Mesenchymal stem cell (in vitro differentiated cells and primary cell): Measurements from ENCODE around the gene ARHGAP15.

Experiments
- DNase-seq: peaks from one replicate; pipeline ENCODE4 v3.0.0-alpha.2; 2013
- H2AFZ ChIP-seq: one replicate; pipeline ENCODE4 v1.6.1; 2013; ENCODE audit warnings: low read depth, mild to moderate bottlenecking, control low read depth, inconsistent platforms, low read length, moderate library complexity
- H2AK5ac ChIP-seq: 2 replicates; pipeline ENCODE4 v1.6.1; 2013; ENCODE audit warnings: low read length, moderate library complexity, mild to moderate bottlenecking, inconsistent platforms; ENCODE audit not compliant: severe bottlenecking
- H2BK120ac ChIP-seq: one replicate; pipeline ENCODE4 v1.6.1; 2013; ENCODE audit warnings: low read depth, mild to moderate bottlenecking, inconsistent platforms, low read length, moderate library complexity
- H2BK12ac ChIP-seq, 2 experiments: one replicate each; pipeline ENCODE4 v1.6.1; 2013; ENCODE audit warnings: inconsistent platforms in 2 of 2, low read length in 2 of 2, mild to moderate bottlenecking in 2 of 2, moderate library complexity in 2 of 2, control low read depth in 1 of 2
- H2BK15ac ChIP-seq: one replicate; pipeline ENCODE4 v1.6.1; 2013; ENCODE audit warnings: mild to moderate bottlenecking, low read depth, inconsistent platforms; ENCODE audit not compliant: poor library complexity, severe bottlenecking
- H2BK5ac ChIP-seq: 2 replicates; pipeline ENCODE4 v1.6.1; 2013; ENCODE audit warnings: low read depth, mild to moderate bottlenecking, low read length, control low read depth, inconsistent platforms; ENCODE audit not compliant: poor library complexity, severe bottlenecking
- H3K14ac ChIP-seq, 2 experiments: one replicate each; pipeline ENCODE4 v1.6.1; 2013; ENCODE audit warnings: inconsistent platforms in 2 of 2, low read length in 2 of 2, control low read depth in 1 of 2, mild to moderate bottlenecking in 1 of 2, moderate library complexity in 1 of 2
- H3K18ac ChIP-seq, 2 experiments: one replicate each; pipeline ENCODE4 v1.6.1; 2013; ENCODE audit warnings: inconsistent platforms in 2 of 2, low read length in 2 of 2, control low read depth in 1 of 2, low read depth in 1 of 2, mild to moderate bottlenecking in 1 of 2
- H3K23ac ChIP-seq, 2 experiments: one replicate each; pipeline ENCODE4 v1.6.1; 2013; ENCODE audit warnings: inconsistent platforms in 2 of 2, low read length in 2 of 2, mild to moderate bottlenecking in 2 of 2, moderate library complexity in 2 of 2, control low read depth in 1 of 2
- H3K27ac ChIP-seq: 2 replicates; pipeline ENCODE4 v1.5.1; 2013; ENCODE audit warnings: mild to moderate bottlenecking, moderate library complexity, low read length, control low read depth, inconsistent platforms; ENCODE audit not compliant: poor library complexity, severe bottlenecking
- H3K27me3 ChIP-seq, 2 experiments: 2 replicates each; pipeline versions ENCODE4 v1.6.1 to v1.7.0; 2013; ENCODE audit warnings: low read length in 2 of 2, mild to moderate bottlenecking in 2 of 2, moderate library complexity in 2 of 2, control low read depth in 1 of 2, inconsistent platforms in 1 of 2; ENCODE audit not compliant: control insufficient read depth in 1 of 2, insufficient read depth in 1 of 2
- H3K36me3 ChIP-seq, 2 experiments: 2 replicates each; pipeline versions ENCODE4 v1.6.1 to v1.7.0; 2013; ENCODE audit warnings: low read length in 2 of 2, control low read depth in 1 of 2, inconsistent platforms in 1 of 2, low read depth in 1 of 2, mild to moderate bottlenecking in 1 of 2; ENCODE audit not compliant: insufficient read depth in 2 of 2, control insufficient read depth in 1 of 2
- H3K4ac ChIP-seq, 2 experiments: one replicate each; pipeline ENCODE4 v1.6.1; 2013; ENCODE audit warnings: inconsistent platforms in 2 of 2, low read length in 2 of 2, mild to moderate bottlenecking in 2 of 2, moderate library complexity in 2 of 2, control low read depth in 1 of 2, low read depth in 1 of 2
- H3K4me1 ChIP-seq: 2 replicates; pipeline ENCODE4 v1.6.1; 2013; ENCODE audit warnings: low read depth, low read length, control low read depth; ENCODE audit not compliant: control insufficient read depth, insufficient read depth
- H3K4me2 ChIP-seq: 2 replicates; pipeline ENCODE4 v1.6.1; 2013; ENCODE audit warnings: low read length, mild to moderate bottlenecking, inconsistent platforms; ENCODE audit not compliant: poor library complexity, severe bottlenecking
- H3K4me3 ChIP-seq, 2 experiments: 2 replicates each; pipeline versions ENCODE4 v1.5.1 to v1.7.0; 2013; ENCODE audit warnings: low read length in 2 of 2, mild to moderate bottlenecking in 2 of 2, control low read depth in 1 of 2, low read depth in 1 of 2; ENCODE audit not compliant: insufficient read depth in 1 of 2
- H3K79me1 ChIP-seq: replicated peaks from 2 replicates; pipeline ENCODE4 v1.6.1; 2013; ENCODE audit warnings: mild to moderate bottlenecking, control low read depth, low read length, inconsistent platforms; ENCODE audit not compliant: poor library complexity, severe bottlenecking
- H3K9ac ChIP-seq: 2 replicates; pipeline ENCODE4 v1.7.0; 2013; ENCODE audit warnings: mild to moderate bottlenecking, low read length, moderate library complexity
- H3K9me3 ChIP-seq: 2 replicates; pipeline ENCODE4 v1.7.0; 2013; ENCODE audit warnings: mild to moderate bottlenecking, low read length; ENCODE audit not compliant: control insufficient read depth
- H4K8ac ChIP-seq: one replicate; pipeline ENCODE4 v1.6.1; 2013; ENCODE audit warnings: inconsistent platforms, mild to moderate bottlenecking, low read length, moderate library complexity
- H4K91ac ChIP-seq: one replicate; pipeline ENCODE4 v1.6.1; 2013; ENCODE audit warnings: mild to moderate bottlenecking, low read length, inconsistent platforms
- WGBS: methylation state at CpG from one replicate; pipeline ENCODE4 v1.1.7; 2013; ENCODE audit warnings: mixed read lengths; 5-methylcytosine and 5-hydroxymethylcytosine counted together

The ARHGAP15 gene

GRCh38 chr2:143383016-143383415, 253.8 kb downstream of the ARHGAP15 start:
- no peak overlapping the region for H3K27ac ChIP-seq
- H3K23ac ChIP-seq, result no peak overlapping the region
- no peak overlapping the region for H2BK120ac ChIP-seq
- no peak overlapping the region for H3K4me2 ChIP-seq
- H2BK5ac ChIP-seq, result no peak overlapping the region
- no peaks in the 10 kb centered on the region for H3K4me1 ChIP-seq
- no peak overlapping the region for H3K9ac ChIP-seq
- no peak for DNase-seq
- H3K18ac ChIP-seq, result no peak overlapping the region
- no CpG with 5 or more reads among the region's 2 CpGs for WGBS
- H3K79me1 ChIP-seq, result no peaks in the 10 kb centered on the region
- H3K14ac ChIP-seq, result no peak overlapping the region
- no peak overlapping the region for H3K4ac ChIP-seq
- H3K4me3 ChIP-seq, result no peak overlapping the region
- H4K8ac ChIP-seq, result no peak overlapping the region
- H2AK5ac ChIP-seq, result no peak overlapping the region
- H2AFZ ChIP-seq, result no peak overlapping the region
- no peaks in the 10 kb centered on the region for H3K36me3 ChIP-seq
- H2BK15ac ChIP-seq, result no peak overlapping the region
- H2BK12ac ChIP-seq, result no peak overlapping the region
- H3K9me3 ChIP-seq, result no peaks in the 10 kb centered on the region
- H3K27me3 ChIP-seq, result no peaks in the 10 kb centered on the region
- H4K91ac ChIP-seq, result no peak overlapping the region

- Histone ChIP-seq H2AK5ac (no peak overlapping the region), H3K36me3 (no peaks in the 10 kb centered on the region), H3K23ac (no peak overlapping the region), H2BK5ac (no peak overlapping the region), H3K9me3 (no peaks in the 10 kb centered on the region), H3K18ac (no peak overlapping the region), H4K91ac (no peak overlapping the region), H3K27me3 (no peaks in the 10 kb centered on the region), H3K27ac (no peak overlapping the region), H2AFZ (no peak overlapping the region), H3K4me1 (no peaks in the 10 kb centered on the region), H2BK120ac (no peak overlapping the region), H3K4me2 (no peak overlapping the region), H3K9ac (no peak overlapping the region), H3K4ac (no peak overlapping the region), H2BK12ac (no peak overlapping the region), H4K8ac (no peak overlapping the region), H3K14ac (no peak overlapping the region), H2BK15ac (no peak overlapping the region), H3K4me3 (no peak overlapping the region), H3K79me1 (no peaks in the 10 kb centered on the region)
- no peak for DNase-seq
- 92% methylated on average over 2 of the region's 6 CpGs for WGBS
These were observed 254.9 kb downstream of the ARHGAP15 start for GRCh38 chr2:143384111-143384510.

- Histone ChIP-seq H4K91ac (no peak overlapping the region), H2BK12ac (no peak overlapping the region), H3K4ac (no peak overlapping the region), H3K9me3 (no peaks in the 10 kb centered on the region), H2BK120ac (no peak overlapping the region), H3K27ac (no peak overlapping the region), H3K14ac (no peak overlapping the region), H2BK15ac (no peak overlapping the region), H3K9ac (no peak overlapping the region), H2AFZ (no peak overlapping the region), H3K23ac (no peak overlapping the region), H2BK5ac (no peak overlapping the region), H3K18ac (no peak overlapping the region), H3K27me3 (no peaks in the 10 kb centered on the region), H3K79me1 (no peaks in the 10 kb centered on the region), H3K4me2 (no peak overlapping the region), H3K4me3 (no peak overlapping the region), H3K36me3 (no peaks in the 10 kb centered on the region), H3K4me1 (no peaks in the 10 kb centered on the region), H2AK5ac (no peak overlapping the region), H4K8ac (no peak overlapping the region)
- WGBS, result 89% methylated on average over 5 of the region's 6 CpGs
- DNase-seq, result no peak
These were observed 261.0 kb downstream of the ARHGAP15 start for GRCh38 chr2:143390171-143390570.

GRCh38 chr2:143392358-143392757, 263.1 kb downstream of the ARHGAP15 start:
- H2BK120ac ChIP-seq, result no peak overlapping the region
- no peak overlapping the region for H3K27ac ChIP-seq
- H3K23ac ChIP-seq, result no peak overlapping the region
- H3K27me3 ChIP-seq, result no peaks in the 10 kb centered on the region
- H2AK5ac ChIP-seq, result no peak overlapping the region
- H2AFZ ChIP-seq, result no peak overlapping the region
- H3K4me1 ChIP-seq, result no peaks in the 10 kb centered on the region
- no peak overlapping the region for H2BK12ac ChIP-seq
- H2BK5ac ChIP-seq, result no peak overlapping the region
- H4K8ac ChIP-seq, result no peak overlapping the region
- H3K9me3 ChIP-seq, result no peaks in the 10 kb centered on the region
- H3K14ac ChIP-seq, result no peak overlapping the region
- no peaks in the 10 kb centered on the region for H3K79me1 ChIP-seq
- no peak overlapping the region for H3K18ac ChIP-seq
- no peak overlapping the region for H4K91ac ChIP-seq
- H3K36me3 ChIP-seq, result no peaks in the 10 kb centered on the region
- H3K4me2 ChIP-seq, result no peak overlapping the region
- H2BK15ac ChIP-seq, result no peak overlapping the region
- H3K9ac ChIP-seq, result no peak overlapping the region
- no peak overlapping the region for H3K4me3 ChIP-seq
- no peak for DNase-seq
- H3K4ac ChIP-seq, result no peak overlapping the region
